ENCODE data around the gene B3GALNT2. TPM values are rescaled to one million over a fixed set of nuclear protein-coding genes. Genes with fewer than 3 reads are reported as not detected.

Gene B3GALNT2
- total and polyA plus RNA-seq, 2 of the 4 experiments (the other 2 are of a cell fraction), result 11.0 to 32.8 TPM

DNA sequence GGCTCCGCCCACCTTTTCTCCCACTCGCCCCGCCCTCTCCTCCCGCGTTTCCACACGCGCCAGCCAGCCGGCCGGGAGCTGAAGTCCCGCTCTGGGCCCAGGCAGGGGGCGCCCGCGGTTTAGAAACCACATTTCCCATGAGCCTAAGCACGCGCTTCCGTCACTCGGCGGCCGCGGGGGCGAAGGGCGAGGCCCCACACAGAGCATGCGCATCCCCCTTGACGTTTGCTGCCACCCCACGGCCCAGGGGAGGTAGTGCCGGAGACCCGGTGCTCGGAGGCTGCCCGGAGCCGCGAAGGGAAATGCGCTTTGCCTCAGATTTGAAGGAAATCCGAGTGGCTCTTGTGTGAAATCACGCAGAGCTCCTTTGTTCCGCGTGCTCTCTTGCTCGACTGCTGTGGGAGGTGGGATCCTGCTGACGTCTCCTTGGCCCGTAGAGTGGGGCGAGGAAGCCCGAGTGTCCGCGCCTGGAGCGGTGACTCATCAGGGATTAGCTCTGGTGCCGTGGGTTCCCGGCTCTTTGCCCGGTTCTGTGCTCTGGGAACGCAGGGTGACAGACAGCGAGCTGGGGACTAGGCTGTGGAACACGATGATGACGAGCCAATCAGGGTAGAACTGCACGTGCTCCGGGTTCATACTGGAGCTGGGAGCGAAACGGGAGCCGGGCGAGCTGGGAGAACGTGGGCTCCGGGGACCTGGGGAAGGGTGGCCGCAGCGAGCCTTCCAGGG lies 406 bp upstream of the B3GALNT2 start (continued):
- TF ChIP-seq NFE2L2 (IDR thresholded peaks at IDR 0.05; ENCODE audit: low read depth, low read length), result no peak
- peak; percentile 94 for TF ChIP-seq FOS (IDR thresholded peaks at IDR 0.05; ENCODE audit: low read depth, low read length)
- 0 out of 2 replicates have a peak, but pooled peaks have one; percentile 58 for TF ChIP-seq CHD1 (IDR thresholded peaks at IDR 0.05; ENCODE audit: low read depth, low read length)

DNA sequence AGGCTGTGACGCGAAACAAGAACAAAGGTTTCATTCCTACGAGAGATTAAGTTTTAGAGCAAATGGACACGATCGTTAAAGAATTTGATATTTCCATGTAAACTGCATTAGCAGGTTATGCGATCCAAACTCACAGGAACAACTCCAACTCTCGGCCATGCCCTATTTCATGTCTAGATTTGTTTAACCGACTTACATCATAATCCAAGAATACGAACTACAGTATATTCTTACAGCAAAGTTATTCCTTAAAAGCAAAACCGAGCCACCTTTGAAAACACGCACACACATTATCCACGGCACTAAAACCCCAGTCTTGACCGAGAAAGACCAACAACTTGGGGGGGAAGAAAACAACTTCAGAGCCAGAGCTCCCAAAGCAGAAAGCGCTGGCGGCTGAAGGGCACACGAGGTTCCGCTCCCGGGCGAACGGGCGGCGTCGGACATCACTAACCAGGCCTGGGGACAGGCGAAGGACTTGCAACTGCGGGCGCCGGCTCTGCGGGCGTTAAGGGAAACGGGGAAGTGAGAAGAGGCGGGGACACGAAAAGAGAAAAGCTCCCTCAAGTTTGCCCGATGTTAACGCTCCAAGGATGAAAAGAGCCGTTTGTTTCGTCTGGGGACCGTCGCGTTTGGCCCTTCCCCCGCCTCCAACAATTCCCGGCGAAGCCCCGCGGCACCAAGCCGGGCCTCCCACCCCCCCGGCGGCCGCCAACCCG lies 690 bp downstream of the B3GALNT2 start:
- H3K27me3 ChIP-seq (ENCODE audit: control insufficient read depth, insufficient read depth, low read length), result no peaks in the 10 kb centered on the region
- peak overlapping the region; percentile 88 for H3K27ac ChIP-seq (ENCODE audit: insufficient read depth, low read length)
- H3K4me1 ChIP-seq (ENCODE audit: control insufficient read depth, insufficient read depth, low read length), result peaks cover 2% of the 10 kb centered on the region; the same call in 1 of the 2 replicates
- in situ Hi-C loops (cut with MboI; ENCODE audit: low sequenced_read_pairs) (no loop called here), intact Hi-C loops (cut with micrococcal nuclease) (loop anchor here (2.0 to 5.0 kb wide), 2 partner anchors 251 to 279 kb away; no protein-coding TSS in a partner anchor), dilution Hi-C loops (cut with HindIII; ENCODE audit: low sequenced_read_pairs, unreplicated experiment) (no loop called here)
- 0% methylated on average over 2 of the region's 49 CpGs; no CpG with 5 or more reads in 1 of the 2 experiments for WGBS, 2 experiments (ENCODE audit: extremely low coverage in 2 of 2, insufficient read length in 1 of 2)
- POLR2A ChIA-PET (ENCODE audit: unreplicated experiment), result no interaction called here
- H3K4ac ChIP-seq (ENCODE audit: low read depth, low read length), result peak overlapping the region; percentile 83
- H3K4me3 ChIP-seq (ENCODE audit: insufficient read depth, low read depth, low read length), result peak overlapping the region; percentile 75
- H4K5ac ChIP-seq (ENCODE audit: low read depth, low read length), result peak overlapping the region; percentile 52; the same call in 1 of the 2 replicates
- peaks cover 13 to 33% of the 10 kb centered on the region in 2 experiments; a peak in 3 of 4 replicates for H3K79me1 ChIP-seq (ENCODE audit: low read depth in 1 of 2, low read length in 2 of 2)
- peak overlapping the region; percentile 92 for H3K14ac ChIP-seq (replicated peaks; ENCODE audit: low read depth, low read length)
- CTCF ChIA-PET, result interaction anchor here (1.0 to 1.6 kb wide), 3 partner anchors 12 to 468 kb away, joined by 3 to 7 read pairs (median 5); no protein-coding TSS in a partner anchor
- ATAC-seq (ENCODE audit: low read depth), result peak; percentile 3
- peak overlapping the region; percentile 98 for H3K4me2 ChIP-seq (ENCODE audit: low read depth, low read length)
- peak; percentile 41 for DNase-seq
- H2BK20ac ChIP-seq (ENCODE audit: low read depth, low read length), result no peak overlapping the region; the same call in 1 of the 2 replicates
- no peak overlapping the region for H2BK15ac ChIP-seq (ENCODE audit: low read depth, low read length)
- H3K56ac ChIP-seq (ENCODE audit: extremely low read depth, insufficient read depth, low read length), result peak overlapping the region; percentile 88
- no peak overlapping the region for H4K91ac ChIP-seq (ENCODE audit: insufficient read depth, low read depth, low read length)
- H2AFZ ChIP-seq (replicated peaks; ENCODE audit: low read length, poor library complexity), result peak overlapping the region; percentile 99
- H3K18ac ChIP-seq (ENCODE audit: low read depth, low read length), result peak overlapping the region; percentile 69; the same call in 1 of the 2 replicates
- 0 out of 2 replicates have a peak overlapping the region, but pooled peaks have one; percentile 64 for H2BK120ac ChIP-seq (ENCODE audit: low read depth, low read length)
- peak overlapping the region in 1 of 2 experiments; percentile 48; a peak in 2 of 4 replicates for H4K8ac ChIP-seq (ENCODE audit: low read depth in 2 of 2, low read length in 2 of 2)
- H3K23ac ChIP-seq (ENCODE audit: low read depth, low read length), result peak overlapping the region; percentile 98
- H3K9me3 ChIP-seq (ENCODE audit: control insufficient read depth, insufficient read depth, low read length), result no peaks in the 10 kb centered on the region
- H3K9me1 ChIP-seq (ENCODE audit: insufficient read depth, low read length), result no peaks in the 10 kb centered on the region
- peak overlapping the region; percentile 92 for H3K9ac ChIP-seq (ENCODE audit: low read depth, low read length)
- H2AK9ac ChIP-seq (replicated peaks; ENCODE audit: low read depth, low read length, poor library complexity), result peak overlapping the region; percentile 80
- no peaks in the 10 kb centered on the region for H3K36me3 ChIP-seq (ENCODE audit: control insufficient read depth, insufficient read depth, low read length)
- TF ChIP-seq MXI1 (IDR thresholded peaks at IDR 0.05; ENCODE audit: borderline replicate concordance, low read depth, low read length) (peak; percentile 31; the same call in 1 of the 2 replicates), CEBPB (IDR thresholded peaks at IDR 0.05; ENCODE audit: low read depth, low read length) (no peak)
- peak overlapping the region; percentile 87 for H2BK5ac ChIP-seq (ENCODE audit: low read depth, low read length, poor library complexity, severe bottlenecking)
- peaks cover 16% of the 10 kb centered on the region; the same call in 1 of the 2 replicates for H4K20me1 ChIP-seq (ENCODE audit: insufficient read depth, low read length)
- H2AK5ac ChIP-seq (ENCODE audit: low read depth, low read length), result no peak overlapping the region
- BruUV-seq (replicated peaks), result no TSS peak

Measured in IMR-90 (cell line).